ENCODE results near the gene KRT33A.
A peak's percentile ranks its signal among the peaks of the same experiment; 100 is the strongest.
"Not testable (repeated sequence)": the region's sequence is repeated elsewhere in the genome, so short reads cannot be mapped to it uniquely, and the experiment has no call there.

KRT33A gene

GRCh38 chr17:41360296-41360995 lies 9.8 kb upstream of the KRT33A start:
- no peak for DNase-seq

GRCh38 chr17:41354536-41354935 lies 3.9 kb upstream of the KRT33A start:
- DNase-seq: no peak

- no peak for DNase-seq
Observed at GRCh38 chr17:41352597-41353366, 2.2 kb upstream of the KRT33A start.

GRCh38 chr17:41351177-41351576 lies 549 bp upstream of the KRT33A start:
- no peak for DNase-seq

- no peak for DNase-seq
Observed at GRCh38 chr17:41347869-41348760, 2.5 kb downstream of the KRT33A start.

GRCh38 chr17:41346421-41346820 lies 4.2 kb downstream of the KRT33A start:
- not testable (repeated sequence) for DNase-seq

- no peak for DNase-seq
Observed at GRCh38 chr17:41345992-41346391, 4.6 kb downstream of the KRT33A start.

GRCh38 chr17:41343029-41343428 lies 7.6 kb downstream of the KRT33A start:
- no peak for DNase-seq

- no peak for DNase-seq
Observed at GRCh38 chr17:41340934-41341861, 9.4 kb downstream of the KRT33A start.

- no peak for DNase-seq
Observed at GRCh38 chr17:41340494-41340893, 10.1 kb downstream of the KRT33A start.

- DNase-seq: no peak
Observed at GRCh38 chr17:41339571-41340172, 11.0 kb downstream of the KRT33A start.

- no peak for DNase-seq
Observed at GRCh38 chr17:41338961-41339485, 11.6 kb downstream of the KRT33A start.

GRCh38 chr17:41335747-41336146 lies 14.9 kb downstream of the KRT33A start:
- DNase-seq: no peak

- DNase-seq: no peak
Observed at GRCh38 chr17:41334385-41335305, 16.0 kb downstream of the KRT33A start.

GRCh38 chr17:41333836-41334235 lies 16.8 kb downstream of the KRT33A start:
- no peak for DNase-seq

GRCh38 chr17:41333098-41333497 lies 17.5 kb downstream of the KRT33A start:
- no peak for DNase-seq

- DNase-seq: no peak
Observed at GRCh38 chr17:41332239-41332638, 18.4 kb downstream of the KRT33A start.

GRCh38 chr17:41331606-41332005 lies 19.0 kb downstream of the KRT33A start:
- DNase-seq: no peak

GRCh38 chr17:41329279-41329948 lies 21.2 kb downstream of the KRT33A start:
- peak; percentile 60 for DNase-seq

- no peak for DNase-seq
Observed at GRCh38 chr17:41328207-41328606, 22.4 kb downstream of the KRT33A start.

Measured in activated CD8-positive, alpha-beta memory T cell treated with anti-CD3 and anti-CD28 coated beads, Interleukin-2, amount 50 U/mL, for 48 hours (primary cell).